ENCODE data around the gene ABCA6. TPM values are rescaled to one million over a fixed set of nuclear protein-coding genes. Genes with fewer than 3 reads are reported as not detected.
"Not testable (repeated sequence)": the region's sequence is repeated elsewhere in the genome, so short reads cannot be mapped to it uniquely, and the experiment has no call there.

Gene ABCA6
- total RNA-seq, 2 donors from 2014 or later: 0.08 TPM; not detected in 1

GRCh38 chr17:69093279-69093789 lies 48.4 kb downstream of the ABCA6 start:
- Mint-ChIP-seq H3K36me3 (no peaks in the 10 kb centered on the region), H3K27ac (no peak overlapping the region), H3K9me3 (no peaks in the 10 kb centered on the region)
- no peak for ATAC-seq
- no peak for DNase-seq (ENCODE audit: low spot score in 2 of 2)

GRCh38 chr17:69090365-69090764 lies 51.3 kb downstream of the ABCA6 start:
- DNase-seq (ENCODE audit: low spot score in 2 of 2): no peak
- Mint-ChIP-seq H3K36me3 (no peaks in the 10 kb centered on the region), H3K27ac (no peak overlapping the region), H3K9me3 (no peaks in the 10 kb centered on the region)
- ATAC-seq: no peak

GRCh38 chr17:69088643-69089200 lies 53.0 kb downstream of the ABCA6 start:
- DNase-seq (ENCODE audit: low spot score in 2 of 2): no peak
- Mint-ChIP-seq H3K27ac (no peak overlapping the region), H3K36me3 (no peaks in the 10 kb centered on the region), H3K9me3 (no peaks in the 10 kb centered on the region)
- no peak for ATAC-seq

GRCh38 chr17:69086641-69087040 lies 55.1 kb downstream of the ABCA6 start:
- no peak for ATAC-seq
- Mint-ChIP-seq H3K36me3 (no peaks in the 10 kb centered on the region), H3K27ac (no peak overlapping the region), H3K9me3 (peaks cover 0 to 5% of the 10 kb centered on the region in 2 donors)
- no peak for DNase-seq (ENCODE audit: low spot score in 2 of 2)

GRCh38 chr17:69084911-69085310 lies 56.8 kb downstream of the ABCA6 start:
- ATAC-seq (no peak), DNase-seq (ENCODE audit: low spot score in 2 of 2) (no peak)
- Mint-ChIP-seq H3K9me3 (peaks cover 0 to 5% of the 10 kb centered on the region in 2 donors), H3K36me3 (no peaks in the 10 kb centered on the region), H3K27ac (no peak overlapping the region)

GRCh38 chr17:69082696-69083095 lies 59.0 kb downstream of the ABCA6 start:
- Mint-ChIP-seq H3K27ac (no peak overlapping the region), H3K36me3 (no peaks in the 10 kb centered on the region), H3K9me3 (peaks cover 0 to 5% of the 10 kb centered on the region in 2 donors)
- no peak for ATAC-seq
- DNase-seq (ENCODE audit: low spot score in 2 of 2): no peak

GRCh38 chr17:69078864-69079263 lies 62.8 kb downstream of the ABCA6 start:
- no peak for DNase-seq (ENCODE audit: low spot score in 2 of 2)
- peaks cover 0 to 12% of the 10 kb centered on the region in 2 donors for H3K36me3 Mint-ChIP-seq
- no peak for ATAC-seq
- H3K9me3 Mint-ChIP-seq: peaks cover 5 to 16% of the 10 kb centered on the region in 2 donors
- H3K27ac Mint-ChIP-seq: no peak overlapping the region

- H3K9me3 Mint-ChIP-seq: peaks cover 5 to 32% of the 10 kb centered on the region in 2 donors
- no peak overlapping the region for H3K27ac Mint-ChIP-seq
- DNase-seq (ENCODE audit: low spot score in 2 of 2): no peak
- ATAC-seq: no peak
- peaks cover 0 to 35% of the 10 kb centered on the region in 2 donors for H3K36me3 Mint-ChIP-seq
These were observed 65.9 kb downstream of the ABCA6 start for GRCh38 chr17:69075823-69076222.

- H3K36me3 Mint-ChIP-seq: peaks cover 0 to 35% of the 10 kb centered on the region in 2 donors
- DNase-seq (ENCODE audit: low spot score in 2 of 2); H3K27ac Mint-ChIP-seq; ATAC-seq: not testable (repeated sequence)
- H3K9me3 Mint-ChIP-seq: peaks cover 5 to 32% of the 10 kb centered on the region in 2 donors
These were observed 68.3 kb downstream of the ABCA6 start for GRCh38 chr17:69073392-69073791.

GRCh38 chr17:69072803-69073256 lies 68.9 kb downstream of the ABCA6 start:
- H3K27ac Mint-ChIP-seq: not testable (repeated sequence)
- H3K9me3 Mint-ChIP-seq: peaks cover 5 to 32% of the 10 kb centered on the region in 2 donors

GRCh38 chr17:69071233-69071586 lies 70.5 kb downstream of the ABCA6 start:
- not testable (repeated sequence) for ATAC-seq; DNase-seq (ENCODE audit: low spot score in 2 of 2); H3K27ac Mint-ChIP-seq
- Mint-ChIP-seq H3K9me3 (peaks cover 0 to 26% of the 10 kb centered on the region in 2 donors), H3K36me3 (peaks cover 0 to 23% of the 10 kb centered on the region in 2 donors)

More at GRCh38 chr17:69072803-69073256, 68.9 kb downstream of the ABCA6 start:
- DNase-seq (ENCODE audit: low spot score in 2 of 2); ATAC-seq: not testable (repeated sequence)
- H3K36me3 Mint-ChIP-seq: peaks cover 0 to 35% of the 10 kb centered on the region in 2 donors

- DNase-seq (ENCODE audit: low spot score in 2 of 2); ATAC-seq; H3K27ac Mint-ChIP-seq: not testable (repeated sequence)
- peaks cover under 1 to 26% of the 10 kb centered on the region in 2 donors for H3K9me3 Mint-ChIP-seq
- H3K36me3 Mint-ChIP-seq: peaks cover 0 to 23% of the 10 kb centered on the region in 2 donors
These were observed 71.1 kb downstream of the ABCA6 start for GRCh38 chr17:69070378-69071232.

GRCh38 chr17:69069226-69069750 lies 72.4 kb downstream of the ABCA6 start:
- ATAC-seq (no peak), DNase-seq (ENCODE audit: low spot score in 2 of 2) (no peak)
- Mint-ChIP-seq H3K27ac (no peak overlapping the region), H3K9me3 (peaks cover 4 to 22% of the 10 kb centered on the region in 2 donors), H3K36me3 (peaks cover 0 to 23% of the 10 kb centered on the region in 2 donors)

GRCh38 chr17:69067274-69068047 lies 74.2 kb downstream of the ABCA6 start:
- Mint-ChIP-seq H3K36me3 (peaks cover 0 to 13% of the 10 kb centered on the region in 2 donors), H3K9me3 (peaks cover 4 to 11% of the 10 kb centered on the region in 2 donors), H3K27ac (no peak overlapping the region)
- ATAC-seq (no peak), DNase-seq (ENCODE audit: low spot score in 2 of 2) (no peak)

- DNase-seq (ENCODE audit: low spot score in 2 of 2): no peak
- Mint-ChIP-seq H3K36me3 (peaks cover 0 to 5% of the 10 kb centered on the region in 2 donors), H3K27ac (no peak overlapping the region), H3K9me3 (peaks cover 4% of the 10 kb centered on the region in 2 donors)
- ATAC-seq: no peak
These were observed 75.2 kb downstream of the ABCA6 start for GRCh38 chr17:69066482-69066881.

GRCh38 chr17:69065113-69065512 lies 76.6 kb downstream of the ABCA6 start:
- ATAC-seq (no peak), DNase-seq (ENCODE audit: low spot score in 2 of 2) (no peak)
- Mint-ChIP-seq H3K27ac (no peak overlapping the region), H3K36me3 (no peaks in the 10 kb centered on the region), H3K9me3 (peaks cover 0 to 4% of the 10 kb centered on the region in 2 donors)

Measured in activated naive CD4-positive, alpha-beta T cell treated with anti-CD3 and anti-CD28 coated beads, Interleukin-2, amount 50 U/mL, for 72 hours (primary cell).